ENCODE data around the gene DCXR. TPM values are rescaled to one million over a fixed set of nuclear protein-coding genes. Genes with fewer than 3 reads are reported as not detected.
A peak's percentile ranks its signal among the peaks of the same experiment; 100 is the strongest.

Gene DCXR
- total and polyA plus RNA-seq, 2 of the 13 experiments (the other 11 are each of a cell fraction or from before 2014, with no cell fraction given) = 287 to 311 TPM

DNA sequence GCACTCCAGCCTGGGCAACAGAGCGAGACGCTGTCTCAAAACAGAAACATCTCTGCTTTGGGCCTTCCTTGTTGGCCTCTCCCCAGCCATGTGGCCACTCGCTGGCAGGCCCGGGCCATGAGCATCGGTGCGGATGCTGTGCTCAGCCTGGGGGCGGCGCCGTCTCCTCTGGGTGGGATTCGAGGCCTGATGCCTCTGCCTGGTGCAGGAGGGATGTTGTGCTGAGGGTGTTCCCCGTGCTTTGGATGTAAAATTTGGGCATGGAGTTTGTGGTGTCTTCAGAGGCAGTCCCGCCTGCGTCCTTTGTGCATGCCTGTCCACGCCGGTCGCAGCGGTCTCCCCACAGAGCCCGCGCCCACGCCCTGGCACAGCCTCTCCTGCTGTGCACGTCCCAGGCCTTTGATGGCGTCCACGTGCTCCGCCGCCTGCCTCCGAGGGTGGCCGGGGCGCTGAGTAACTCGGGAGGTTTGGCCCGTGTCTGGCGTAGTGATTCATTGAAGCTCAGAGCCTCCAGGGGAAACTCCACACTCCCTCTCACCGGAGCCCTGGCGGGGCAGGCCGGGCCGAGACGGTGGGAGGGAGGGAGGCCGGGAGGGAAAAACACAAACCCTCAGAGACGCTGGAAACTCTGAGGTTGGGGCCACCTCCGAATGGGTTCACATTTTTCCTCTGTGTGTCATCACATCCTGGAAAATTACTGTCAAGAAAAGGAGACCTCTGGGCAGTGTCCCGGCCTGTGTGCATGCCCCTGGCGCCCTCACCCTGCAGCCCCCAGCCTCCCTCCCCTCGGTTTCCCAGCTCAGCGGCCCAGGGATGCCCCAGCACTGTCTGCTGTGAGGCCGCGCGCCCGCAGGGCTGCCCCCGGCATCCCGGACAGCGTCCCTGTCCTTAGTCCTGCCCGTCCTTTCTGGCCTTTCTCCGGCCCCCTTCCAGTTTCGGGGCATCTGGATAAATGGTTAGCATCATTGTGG, 33.8 kb downstream of the DCXR start (continued):
- peak; percentile 74 for TF ChIP-seq HNRNPK (IDR thresholded peaks at IDR 0.05; ENCODE audit: low read depth, low read length, poor library complexity, severe bottlenecking)
- TF ChIP-seq, protein P1, sequence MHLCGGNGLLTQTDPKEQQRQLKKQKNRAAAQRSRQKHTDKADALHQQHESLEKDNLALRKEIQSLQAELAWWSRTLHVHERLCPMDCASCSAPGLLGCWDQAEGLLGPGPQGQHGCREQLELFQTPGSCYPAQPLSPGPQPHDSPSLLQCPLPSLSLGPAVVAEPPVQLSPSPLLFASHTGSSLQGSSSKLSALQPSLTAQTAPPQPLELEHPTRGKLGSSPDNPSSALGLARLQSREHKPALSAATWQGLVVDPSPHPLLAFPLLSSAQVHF (CRISPR knock-in tag; IDR thresholded peaks at IDR 0.05) = no peak
- no peak for TF ChIP-seq TBL1XR1 (IDR thresholded peaks at IDR 0.05; ENCODE audit: borderline replicate concordance, low read length, partially characterized antibody)
- no peak for TF ChIP-seq ZNF17 (CRISPR knock-in tag; IDR thresholded peaks at IDR 0.05)
- TF ChIP-seq JARID2 (CRISPR knock-in tag; IDR thresholded peaks at IDR 0.05; ENCODE audit: insufficient replicate concordance) = peak; percentile 93
- TF ChIP-seq, protein P2, sequence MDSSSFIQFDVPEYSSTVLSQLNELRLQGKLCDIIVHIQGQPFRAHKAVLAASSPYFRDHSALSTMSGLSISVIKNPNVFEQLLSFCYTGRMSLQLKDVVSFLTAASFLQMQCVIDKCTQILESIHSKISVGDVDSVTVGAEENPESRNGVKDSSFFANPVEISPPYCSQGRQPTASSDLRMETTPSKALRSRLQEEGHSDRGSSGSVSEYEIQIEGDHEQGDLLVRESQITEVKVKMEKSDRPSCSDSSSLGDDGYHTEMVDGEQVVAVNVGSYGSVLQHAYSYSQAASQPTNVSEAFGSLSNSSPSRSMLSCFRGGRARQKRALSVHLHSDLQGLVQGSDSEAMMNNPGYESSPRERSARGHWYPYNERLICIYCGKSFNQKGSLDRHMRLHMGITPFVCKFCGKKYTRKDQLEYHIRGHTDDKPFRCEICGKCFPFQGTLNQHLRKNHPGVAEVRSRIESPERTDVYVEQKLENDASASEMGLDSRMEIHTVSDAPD (CRISPR knock-in tag; IDR thresholded peaks at IDR 0.05) = peak; percentile 49; the same call in 1 of the 2 replicates
- TF ChIP-seq SNAI1 (CRISPR knock-in tag; IDR thresholded peaks at IDR 0.05; ENCODE audit: borderline replicate concordance) = 0 out of 2 replicates have a peak, but pooled peaks have one; percentile 5
- no peak for TF ChIP-seq NFIB (CRISPR knock-in tag; IDR thresholded peaks at IDR 0.05; ENCODE audit: borderline replicate concordance)
- TF ChIP-seq, protein P3, sequence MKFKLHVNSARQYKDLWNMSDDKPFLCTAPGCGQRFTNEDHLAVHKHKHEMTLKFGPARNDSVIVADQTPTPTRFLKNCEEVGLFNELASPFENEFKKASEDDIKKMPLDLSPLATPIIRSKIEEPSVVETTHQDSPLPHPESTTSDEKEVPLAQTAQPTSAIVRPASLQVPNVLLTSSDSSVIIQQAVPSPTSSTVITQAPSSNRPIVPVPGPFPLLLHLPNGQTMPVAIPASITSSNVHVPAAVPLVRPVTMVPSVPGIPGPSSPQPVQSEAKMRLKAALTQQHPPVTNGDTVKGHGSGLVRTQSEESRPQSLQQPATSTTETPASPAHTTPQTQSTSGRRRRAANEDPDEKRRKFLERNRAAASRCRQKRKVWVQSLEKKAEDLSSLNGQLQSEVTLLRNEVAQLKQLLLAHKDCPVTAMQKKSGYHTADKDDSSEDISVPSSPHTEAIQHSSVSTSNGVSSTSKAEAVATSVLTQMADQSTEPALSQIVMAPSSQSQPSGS (CRISPR knock-in tag; IDR thresholded peaks at IDR 0.05) = no peak
- TF ChIP-seq, protein P4, sequence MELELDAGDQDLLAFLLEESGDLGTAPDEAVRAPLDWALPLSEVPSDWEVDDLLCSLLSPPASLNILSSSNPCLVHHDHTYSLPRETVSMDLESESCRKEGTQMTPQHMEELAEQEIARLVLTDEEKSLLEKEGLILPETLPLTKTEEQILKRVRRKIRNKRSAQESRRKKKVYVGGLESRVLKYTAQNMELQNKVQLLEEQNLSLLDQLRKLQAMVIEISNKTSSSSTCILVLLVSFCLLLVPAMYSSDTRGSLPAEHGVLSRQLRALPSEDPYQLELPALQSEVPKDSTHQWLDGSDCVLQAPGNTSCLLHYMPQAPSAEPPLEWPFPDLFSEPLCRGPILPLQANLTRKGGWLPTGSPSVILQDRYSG (CRISPR knock-in tag; IDR thresholded peaks at IDR 0.05) = no peak
- no peak for TF ChIP-seq U2AF2 (IDR thresholded peaks at IDR 0.05; ENCODE audit: low read depth, low read length)
- TF ChIP-seq ZNF570 (CRISPR knock-in tag; IDR thresholded peaks at IDR 0.05; ENCODE audit: borderline replicate concordance) = no peak
- no peak for TF ChIP-seq KAT2B (IDR thresholded peaks at IDR 0.05; ENCODE audit: borderline replicate concordance, low read depth, low read length)
- TF ChIP-seq TEAD3 (CRISPR knock-in tag; optimal IDR thresholded peaks at IDR 0.05; ENCODE audit: borderline replicate concordance) = peak; percentile 91
- TF ChIP-seq SUZ12 (IDR thresholded peaks at IDR 0.05; ENCODE audit: low read depth, low read length) = no peak
- TF ChIP-seq, protein P5, sequence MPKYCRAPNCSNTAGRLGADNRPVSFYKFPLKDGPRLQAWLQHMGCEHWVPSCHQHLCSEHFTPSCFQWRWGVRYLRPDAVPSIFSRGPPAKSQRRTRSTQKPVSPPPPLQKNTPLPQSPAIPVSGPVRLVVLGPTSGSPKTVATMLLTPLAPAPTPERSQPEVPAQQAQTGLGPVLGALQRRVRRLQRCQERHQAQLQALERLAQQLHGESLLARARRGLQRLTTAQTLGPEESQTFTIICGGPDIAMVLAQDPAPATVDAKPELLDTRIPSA (CRISPR knock-in tag; IDR thresholded peaks at IDR 0.05; ENCODE audit: borderline replicate concordance) = no peak
- TF ChIP-seq, protein P6, sequence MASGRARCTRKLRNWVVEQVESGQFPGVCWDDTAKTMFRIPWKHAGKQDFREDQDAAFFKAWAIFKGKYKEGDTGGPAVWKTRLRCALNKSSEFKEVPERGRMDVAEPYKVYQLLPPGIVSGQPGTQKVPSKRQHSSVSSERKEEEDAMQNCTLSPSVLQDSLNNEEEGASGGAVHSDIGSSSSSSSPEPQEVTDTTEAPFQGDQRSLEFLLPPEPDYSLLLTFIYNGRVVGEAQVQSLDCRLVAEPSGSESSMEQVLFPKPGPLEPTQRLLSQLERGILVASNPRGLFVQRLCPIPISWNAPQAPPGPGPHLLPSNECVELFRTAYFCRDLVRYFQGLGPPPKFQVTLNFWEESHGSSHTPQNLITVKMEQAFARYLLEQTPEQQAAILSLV (CRISPR knock-in tag; IDR thresholded peaks at IDR 0.05; ENCODE audit: borderline replicate concordance) = no peak; the same call in none of the 2 replicates
- TF ChIP-seq ZNF441 (CRISPR knock-in tag; IDR thresholded peaks at IDR 0.05; ENCODE audit: borderline replicate concordance) = peak; percentile 77; the same call in 1 of the 2 replicates
- peak; percentile 64; the same call in 1 of the 2 replicates for TF ChIP-seq HMG20B (CRISPR knock-in tag; conservative IDR thresholded peaks at IDR 0.05)
- peak; percentile 87; the same call in 1 of the 2 replicates for TF ChIP-seq CBX5 (CRISPR knock-in tag; IDR thresholded peaks at IDR 0.05; ENCODE audit: borderline replicate concordance)
- TF ChIP-seq ARNTL (CRISPR knock-in tag; IDR thresholded peaks at IDR 0.05) = peak; percentile 91
- no peak for TF ChIP-seq MAFG (CRISPR knock-in tag; IDR thresholded peaks at IDR 0.05)
